Measurements from ENCODE around the gene CPM.

DNA sequence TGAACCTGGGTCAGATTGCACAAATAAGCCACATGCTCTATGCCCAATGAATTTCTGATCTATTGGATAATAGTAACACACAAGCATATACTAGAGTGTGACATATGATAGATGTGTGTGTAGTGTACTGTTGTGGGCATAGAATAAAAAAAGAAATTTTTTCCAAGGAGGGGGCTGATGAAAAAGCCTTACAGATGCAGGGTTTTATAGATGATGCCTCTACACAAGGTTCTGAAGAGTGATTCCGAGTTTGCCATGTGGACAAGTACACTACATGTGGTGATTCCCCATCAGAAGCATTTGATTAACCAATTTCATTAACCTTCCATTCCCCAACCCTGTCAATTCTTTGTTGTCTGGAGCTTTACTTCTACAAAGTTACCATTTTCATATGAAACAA is 45.3 kb downstream of the CPM start:
- no peak for TF ChIP-seq MAFK (IDR thresholded peaks at IDR 0.05; ENCODE audit: low read depth, low read length)
- no peak for TF ChIP-seq POLR2A (IDR thresholded peaks at IDR 0.05; ENCODE audit: low read depth, low read length)
- no peak for TF ChIP-seq RFX5 (IDR thresholded peaks at IDR 0.05; ENCODE audit: low read depth, low read length)
- TF ChIP-seq CEBPB (IDR thresholded peaks at IDR 0.05; ENCODE audit: low read depth, low read length): no peak
